OCI-LY1 (cell line): ENCODE results near the gene SPTLC3.

ENCODE experiments used
- H2AFZ ChIP-seq: fragments of 200-600 bp; sonication (generic), shearing (Covaris generic); 2 replicates; pipeline ENCODE4 v1.6.0; 2014; ENCODE audit warnings: antibody characterized with exemption, mild to moderate bottlenecking, low read length
- H3F3A ChIP-seq: fragments of 200-600 bp; sonication (generic), shearing (Covaris generic); 2 replicates; pipeline ENCODE4 v1.6.0; 2014; ENCODE audit warnings: mild to moderate bottlenecking, antibody characterized with exemption, low read length, moderate library complexity; ENCODE audit not compliant: insufficient read depth
- H3K27ac ChIP-seq: fragments of 200-600 bp; sonication (generic); 2 replicates; pipeline ENCODE4 v1.5.1; 2014; ENCODE audit warnings: low read length, mixed run types, mild to moderate bottlenecking, low read depth; ENCODE audit not compliant: poor library complexity, severe bottlenecking
- H3K27me3 ChIP-seq: fragments of 200-600 bp; sonication (generic); 2 replicates; pipeline ENCODE4 v1.6.0; 2014; ENCODE audit warnings: antibody characterized with exemption, mild to moderate bottlenecking, low read length, moderate library complexity; ENCODE audit not compliant: insufficient read depth
- H3K36me3 ChIP-seq: fragments of 200-600 bp; sonication (generic); 2 replicates; pipeline ENCODE4 v1.6.1; 2014; ENCODE audit warnings: mild to moderate bottlenecking, antibody characterized with exemption, low read length, moderate library complexity, mixed read lengths; ENCODE audit not compliant: insufficient read depth
- H3K4me1 ChIP-seq: fragments of 200-600 bp; sonication (generic); 2 replicates; pipeline ENCODE4 v1.5.1; 2014; ENCODE audit warnings: mild to moderate bottlenecking, low read length, moderate library complexity; ENCODE audit not compliant: insufficient read depth, severe bottlenecking
- H3K4me2 ChIP-seq: fragments of 200-600 bp; sonication (generic), shearing (Covaris generic); 2 replicates; pipeline ENCODE4 v1.6.1; 2014; ENCODE audit warnings: low read length
- H3K4me3 ChIP-seq: fragments of 200-600 bp; sonication (generic); 2 replicates; pipeline ENCODE4 v1.5.1; 2014; ENCODE audit warnings: low read length, low read depth, mild to moderate bottlenecking, mixed read lengths; ENCODE audit not compliant: poor library complexity, severe bottlenecking
- H3K79me2 ChIP-seq: fragments of 200-600 bp; shearing (Covaris generic); 2 replicates; pipeline ENCODE4 v1.6.1; 2016; ENCODE audit warnings: mixed run types, low read length, mixed read lengths; ENCODE audit not compliant: insufficient read depth
- H3K9ac ChIP-seq: fragments of 200-600 bp; sonication (generic), shearing (Covaris generic); 2 replicates; pipeline ENCODE4 v1.6.1; 2014; ENCODE audit warnings: mild to moderate bottlenecking, low read length, mixed read lengths
- H3K9me2 ChIP-seq: fragments of 200-600 bp; sonication (generic), shearing (Covaris generic); 2 replicates; pipeline ENCODE4 v1.6.1; 2014; ENCODE audit warnings: low read depth, mild to moderate bottlenecking, low read length, mixed read lengths
- H3K9me3 ChIP-seq: fragments of 200-600 bp; shearing (Covaris generic); 2 replicates; pipeline ENCODE4 v1.6.1; 2014; ENCODE audit warnings: low read length, mixed read lengths
- H4K20me1 ChIP-seq: fragments of 200-600 bp; sonication (generic), shearing (Covaris generic); 2 replicates; pipeline ENCODE4 v1.6.0; 2016; ENCODE audit warnings: mild to moderate bottlenecking, low read length; ENCODE audit not compliant: insufficient read depth
- CTCF ChIP-seq: fragments of 200-600 bp; sonication (generic), shearing (Covaris generic); IDR thresholded peaks from 2 replicates; pipeline ENCODE4 v1.5.1; 2017; ENCODE audit warnings: mild to moderate bottlenecking, antibody characterized with exemption, low read length, moderate library complexity, mixed read lengths
- EZH2 ChIP-seq: fragments of 200-600 bp; sonication (generic), shearing (Covaris generic); IDR thresholded peaks from 2 replicates; pipeline ENCODE4 v1.8.0; 2017; ENCODE audit warnings: borderline replicate concordance, mixed run types, mild to moderate bottlenecking, antibody characterized with exemption, low read length, moderate library complexity, mixed read lengths

Gene SPTLC3

GRCh38 chr20:13060327-13060726, 51.6 kb downstream of the SPTLC3 start:
- Histone ChIP-seq H3K4me3 (no peak overlapping the region), H3F3A (no peaks in the 10 kb centered on the region), H3K9ac (no peak overlapping the region), H3K27me3 (no peaks in the 10 kb centered on the region), H3K79me2 (no peaks in the 10 kb centered on the region), H3K27ac (no peak overlapping the region), H3K9me3 (no peaks in the 10 kb centered on the region), H3K9me2 (no peaks in the 10 kb centered on the region), H3K36me3 (no peaks in the 10 kb centered on the region), H3K4me2 (no peak overlapping the region), H3K4me1 (no peaks in the 10 kb centered on the region), H4K20me1 (no peaks in the 10 kb centered on the region), H2AFZ (no peak overlapping the region)
- TF ChIP-seq EZH2 = no peak
- no peak for TF ChIP-seq CTCF

- Histone ChIP-seq H2AFZ (no peak overlapping the region), H3K27me3 (no peaks in the 10 kb centered on the region), H3K9ac (no peak overlapping the region), H4K20me1 (no peaks in the 10 kb centered on the region), H3K4me2 (no peak overlapping the region), H3K9me2 (no peaks in the 10 kb centered on the region), H3K27ac (no peak overlapping the region), H3F3A (no peaks in the 10 kb centered on the region), H3K79me2 (no peaks in the 10 kb centered on the region), H3K36me3 (no peaks in the 10 kb centered on the region), H3K4me3 (no peak overlapping the region), H3K9me3 (no peaks in the 10 kb centered on the region), H3K4me1 (no peaks in the 10 kb centered on the region)
- TF ChIP-seq CTCF = no peak
- TF ChIP-seq EZH2 = no peak
Measured at GRCh38 chr20:13061381-13061780, 52.6 kb downstream of the SPTLC3 start.

- Histone ChIP-seq H3F3A (no peaks in the 10 kb centered on the region), H3K9me2 (no peaks in the 10 kb centered on the region), H4K20me1 (no peaks in the 10 kb centered on the region), H3K27me3 (no peaks in the 10 kb centered on the region), H3K9ac (no peak overlapping the region), H3K79me2 (no peaks in the 10 kb centered on the region), H3K27ac (no peak overlapping the region), H3K36me3 (no peaks in the 10 kb centered on the region), H2AFZ (no peak overlapping the region), H3K4me3 (no peak overlapping the region), H3K4me1 (no peaks in the 10 kb centered on the region), H3K4me2 (no peak overlapping the region), H3K9me3 (no peaks in the 10 kb centered on the region)
- no peak for TF ChIP-seq EZH2
- no peak for TF ChIP-seq CTCF
Measured at GRCh38 chr20:13062789-13063188, 54.0 kb downstream of the SPTLC3 start.
